Naive thymus-derived CD8-positive, alpha-beta T cell (primary cell): ENCODE results near the gene COG6. TPM values are rescaled to one million over a fixed set of nuclear protein-coding genes. Genes with fewer than 3 reads are reported as not detected.

Experiments used
- microRNA-seq: library from miRNA; unstranded; fragments of <30 nt; microRNA quantifications from one replicate; pipeline ENCODE4 v1.2.0, GENCODE V29; 2022; ENCODE audit warnings: borderline microRNAs expressed
- polyA plus RNA-seq, 3 donors: library from polyadenylated mRNA; unstranded; fragments of 300-500 nt; fragmentation: Illumina TruSeq; gene quantifications; one replicate each; pipeline ENCODE4 v1.2.3, GENCODE V29; 2021
- total RNA-seq, 8 experiments: library from RNA in 2 of 8; stranded (reverse) in 2 of 8; gene quantifications; one replicate each; pipeline ENCODE4 v1.2.3 and lab custom pipeline; 2021 to 2026

COG6 gene
- total and polyA plus RNA-seq, 5 experiments from 2014 or later: 14.5 to 33.4 (median 19.7) TPM

Small RNA genes lying within 50 kb of the gene (microRNA-seq; reads per million reads assigned to microRNA genes)
- gene MIR4305: not detected

Other genes starting within 250 kb of the COG6 start
- gene LHFPL6, start 52.5 kb upstream of the COG6 start, total RNA-seq: not detected
- not detected for gene LHFPL6, start 52.5 kb upstream of the COG6 start, polyA plus RNA-seq